Inferior parietal cortex (tissue), 1 donor: ENCODE measurements around the gene OR10G7.
"Not testable (repeated sequence)": the region's sequence is repeated elsewhere in the genome, so short reads cannot be mapped to it uniquely, and the experiment has no call there.

Experiments
- DNase-seq: peaks from one replicate; pipeline ENCODE4 v3.0.0-alpha.2; 2016; ENCODE audit errors: extremely low spot score

Gene OR10G7

GRCh38 chr11:124039557-124039956, 1.6 kb downstream of the OR10G7 start:
- no peak for DNase-seq

GRCh38 chr11:124036666-124037065, 4.5 kb downstream of the OR10G7 start:
- DNase-seq, result no peak

- DNase-seq, result no peak
These were observed 14.6 kb downstream of the OR10G7 start, which contains the start of gene OR10G8 for GRCh38 chr11:124026498-124026897. Gene OR10G8, plus strand, starts transcription at chr11:124026798. Its CDS starts 2,825 bp downstream, at chr11:124029623.

GRCh38 chr11:124015837-124016236, 25.3 kb downstream of the OR10G7 start:
- not testable (repeated sequence) for DNase-seq

- DNase-seq, result no peak
These were observed 28.4 kb downstream of the OR10G7 start, which contains the start of gene OR10G4 for GRCh38 chr11:124012697-124013096. Gene OR10G4, plus strand, starts transcription at chr11:124012997. Its CDS starts 2,578 bp downstream, at chr11:124015575.

GRCh38 chr11:123995119-123995518, 46.0 kb downstream of the OR10G7 start, which contains the start of gene OR10G6:
Gene OR10G6, minus strand, starts transcription at chr11:123995161. Its CDS starts 0 bp downstream, at chr11:123995161.
- no peak for DNase-seq
